ENCODE results near the gene WFIKKN1.

The WFIKKN1 gene

GRCh38 chr16:675884-676564, 45.2 kb downstream of the WFIKKN1 start:
- DNase-seq, result no peak

- no peak for DNase-seq
These were observed 45.7 kb downstream of the WFIKKN1 start for GRCh38 chr16:676565-676902.

GRCh38 chr16:676913-677312, 46.1 kb downstream of the WFIKKN1 start:
- DNase-seq, result no peak

GRCh38 chr16:677316-678190, 46.8 kb downstream of the WFIKKN1 start:
- DNase-seq, result no peak

GRCh38 chr16:678209-678857, 47.5 kb downstream of the WFIKKN1 start:
- no peak for DNase-seq

GRCh38 chr16:678858-679813, 48.4 kb downstream of the WFIKKN1 start:
- peak; percentile 44 for DNase-seq

- peak; percentile 84 for DNase-seq
These were observed 49.2 kb downstream of the WFIKKN1 start, which contains the start of gene STUB1 for GRCh38 chr16:679814-680624. STUB1 (plus strand) TSS chr16:680410; CDS start chr16:680526, 116 bp downstream.

GRCh38 chr16:680625-680945, 49.8 kb downstream of the WFIKKN1 start:
- DNase-seq, result no peak

GRCh38 chr16:680967-681745, 50.4 kb downstream of the WFIKKN1 start:
- no peak for DNase-seq

- DNase-seq, result no peak
These were observed 51.1 kb downstream of the WFIKKN1 start for GRCh38 chr16:681746-682427.

GRCh38 chr16:682493-683395, 52.0 kb downstream of the WFIKKN1 start:
- no peak for DNase-seq

GRCh38 chr16:683396-684070, 52.7 kb downstream of the WFIKKN1 start:
- DNase-seq, result no peak
